ENCODE results near the gene AHCY.
"Not testable (repeated sequence)": the region's sequence is repeated elsewhere in the genome, so short reads cannot be mapped to it uniquely, and the experiment has no call there.

AHCY gene

DNA sequence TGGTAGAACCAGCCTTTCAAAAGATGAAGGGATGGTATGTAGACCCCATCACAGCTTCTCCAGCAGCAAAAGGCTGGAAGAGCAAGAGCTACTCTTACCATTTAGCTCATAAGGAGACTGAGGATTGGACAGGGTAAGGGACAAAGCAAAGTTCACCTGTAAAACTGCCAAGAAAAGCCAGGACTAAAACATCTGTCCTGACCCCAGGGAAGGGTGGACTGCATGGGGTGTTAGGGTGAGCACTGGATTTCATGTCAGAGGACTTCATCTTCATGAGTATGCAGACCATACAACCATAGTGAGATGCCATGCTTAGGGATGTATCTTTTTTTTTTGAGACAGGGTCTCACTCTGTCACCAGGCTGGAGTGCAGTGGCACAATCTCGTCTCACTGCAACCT is 19.3 kb downstream of the AHCY start:
- Histone ChIP-seq H3K27me3 (no peaks in the 10 kb centered on the region), H3K4me1 (peaks cover 17% of the 10 kb centered on the region), H3K36me3 (peaks cover 96% of the 10 kb centered on the region), H4K20me1 (no peaks in the 10 kb centered on the region), H3K27ac (no peak overlapping the region), H3K9ac (no peak overlapping the region), H3K9me3 (no peaks in the 10 kb centered on the region), H3K4me3 (no peak overlapping the region), H3K4me2 (no peak overlapping the region)
- no peak for TF ChIP-seq Cebpa-rat (IDR thresholded peaks at IDR 0.05)

DNA sequence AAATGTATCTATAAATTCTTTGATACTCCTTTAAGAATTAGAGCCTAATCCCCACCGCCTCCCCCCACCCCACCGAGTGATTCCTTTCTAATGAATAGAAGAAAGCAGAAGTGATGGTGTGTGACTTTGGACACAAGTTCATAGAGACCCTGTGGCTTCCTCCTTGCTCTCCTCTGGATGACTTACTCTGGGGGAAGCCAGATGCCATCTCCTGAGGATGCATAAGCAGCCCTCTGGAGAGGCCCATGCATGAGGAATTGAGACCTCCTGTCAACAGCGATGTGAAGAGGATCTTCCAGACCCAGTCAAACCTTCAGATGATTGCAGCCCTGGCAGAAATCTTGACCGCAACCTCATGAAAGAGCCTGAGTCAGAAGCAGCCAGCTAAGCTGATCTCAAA is 21.1 kb downstream of the AHCY start:
- H3K4me2 ChIP-seq: no peak overlapping the region
- no peaks in the 10 kb centered on the region for H3K9me3 ChIP-seq
- H3K9ac ChIP-seq: no peak overlapping the region
- H3K4me3 ChIP-seq: no peak overlapping the region
- H3K4me1 ChIP-seq: peaks cover 17% of the 10 kb centered on the region
- H3K27ac ChIP-seq: no peak overlapping the region
- H3K27me3 ChIP-seq: no peaks in the 10 kb centered on the region
- no peak for TF ChIP-seq Cebpa-rat (IDR thresholded peaks at IDR 0.05)
- no peaks in the 10 kb centered on the region for H4K20me1 ChIP-seq
- peaks cover 97% of the 10 kb centered on the region for H3K36me3 ChIP-seq

DNA sequence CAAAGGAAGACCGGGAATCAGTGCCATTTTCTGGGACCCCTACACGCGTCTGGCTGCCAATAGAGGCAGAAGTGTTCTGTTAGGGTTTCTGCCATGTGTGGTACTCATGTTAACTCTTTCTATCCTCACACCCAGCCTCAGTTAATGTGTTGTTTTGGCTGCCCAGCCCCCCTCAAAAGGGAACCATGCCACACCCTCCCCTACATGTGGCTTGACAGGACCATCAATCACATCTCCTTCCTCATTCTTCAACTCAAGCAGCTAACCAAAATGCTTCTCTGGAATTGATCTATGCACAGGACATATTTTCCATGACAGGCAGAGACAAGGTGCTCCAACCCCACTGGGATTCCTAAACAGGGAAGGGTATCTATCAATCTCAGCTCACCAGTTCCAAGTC is 22.0 kb downstream of the AHCY start:
- H3K36me3 ChIP-seq: peaks cover 97% of the 10 kb centered on the region
- no peak for TF ChIP-seq Cebpa-rat (IDR thresholded peaks at IDR 0.05)

DNA sequence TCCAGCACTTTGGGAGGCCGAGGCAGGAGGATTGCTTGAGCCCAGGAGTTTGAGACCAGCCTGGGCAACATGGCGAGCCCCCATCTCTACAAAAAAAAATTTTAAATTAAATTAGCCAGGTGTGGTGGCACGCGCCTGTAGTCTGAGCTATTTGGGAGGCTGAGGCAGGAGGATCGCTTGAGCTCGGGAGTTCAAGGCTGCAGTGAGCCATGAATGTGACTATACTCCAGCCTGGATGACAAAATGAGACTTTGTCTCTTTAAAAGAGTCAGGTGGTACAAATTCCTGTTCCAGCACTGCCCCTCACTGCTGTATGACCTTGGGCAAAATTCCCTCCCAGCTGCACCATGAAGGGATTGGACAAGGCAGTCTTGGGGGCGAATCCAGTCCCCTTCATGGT is 28.5 kb downstream of the AHCY start:
- TF ChIP-seq Cebpa-rat (IDR thresholded peaks at IDR 0.05): no peak
- peaks cover 82% of the 10 kb centered on the region for H3K36me3 ChIP-seq
- no peak overlapping the region for H3K4me3 ChIP-seq

More for the DNA sequence above, 22.0 kb downstream of the AHCY start:
- Histone ChIP-seq H3K9ac (no peak overlapping the region), H3K4me1 (peaks cover 17% of the 10 kb centered on the region), H3K4me3 (no peak overlapping the region), H3K9me3 (no peaks in the 10 kb centered on the region), H3K4me2 (no peak overlapping the region), H3K27me3 (no peaks in the 10 kb centered on the region), H3K27ac (no peak overlapping the region), H4K20me1 (no peaks in the 10 kb centered on the region)

DNA sequence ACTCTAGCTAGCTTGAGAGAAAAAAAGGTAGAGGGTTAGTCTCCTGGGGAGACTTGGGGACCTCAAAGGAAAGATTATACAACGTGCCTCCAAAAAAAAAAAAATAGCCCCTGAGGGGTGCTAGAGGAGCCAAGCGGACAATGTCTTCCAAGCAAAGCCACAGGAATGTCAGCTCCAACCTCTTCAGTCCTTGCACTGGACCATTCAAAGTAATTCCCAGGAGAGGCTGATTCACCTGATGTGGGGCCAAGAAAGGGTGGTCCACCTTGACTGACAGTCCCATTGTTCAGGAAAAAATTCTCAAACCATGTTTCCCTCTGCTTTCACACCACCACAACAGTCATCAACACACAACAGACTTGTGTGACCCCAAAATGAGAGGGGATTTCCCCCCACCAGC is 31.2 kb downstream of the AHCY start:
- H4K20me1 ChIP-seq: peaks cover 27% of the 10 kb centered on the region; the same call in 1 of the 2 replicates
- peaks cover 29% of the 10 kb centered on the region for H3K27me3 ChIP-seq
- no peak overlapping the region for H3K4me3 ChIP-seq
- H3K36me3 ChIP-seq: peaks cover 57% of the 10 kb centered on the region
- no peak overlapping the region for H3K27ac ChIP-seq
- H3K9me3 ChIP-seq: no peaks in the 10 kb centered on the region
- no peak overlapping the region for H3K9ac ChIP-seq
- H3K4me1 ChIP-seq: peaks cover 13% of the 10 kb centered on the region
- H3K4me2 ChIP-seq: no peak overlapping the region
- TF ChIP-seq Cebpa-rat (IDR thresholded peaks at IDR 0.05): no peak

More for the DNA sequence above, 28.5 kb downstream of the AHCY start:
- Histone ChIP-seq H3K4me2 (no peak overlapping the region), H3K9ac (no peak overlapping the region), H3K9me3 (no peaks in the 10 kb centered on the region), H3K4me1 (peaks cover 1% of the 10 kb centered on the region), H4K20me1 (peaks cover 11% of the 10 kb centered on the region; the same call in 1 of the 2 replicates), H3K27ac (no peak overlapping the region), H3K27me3 (peaks cover 15% of the 10 kb centered on the region; the same call in 1 of the 2 replicates)

DNA sequence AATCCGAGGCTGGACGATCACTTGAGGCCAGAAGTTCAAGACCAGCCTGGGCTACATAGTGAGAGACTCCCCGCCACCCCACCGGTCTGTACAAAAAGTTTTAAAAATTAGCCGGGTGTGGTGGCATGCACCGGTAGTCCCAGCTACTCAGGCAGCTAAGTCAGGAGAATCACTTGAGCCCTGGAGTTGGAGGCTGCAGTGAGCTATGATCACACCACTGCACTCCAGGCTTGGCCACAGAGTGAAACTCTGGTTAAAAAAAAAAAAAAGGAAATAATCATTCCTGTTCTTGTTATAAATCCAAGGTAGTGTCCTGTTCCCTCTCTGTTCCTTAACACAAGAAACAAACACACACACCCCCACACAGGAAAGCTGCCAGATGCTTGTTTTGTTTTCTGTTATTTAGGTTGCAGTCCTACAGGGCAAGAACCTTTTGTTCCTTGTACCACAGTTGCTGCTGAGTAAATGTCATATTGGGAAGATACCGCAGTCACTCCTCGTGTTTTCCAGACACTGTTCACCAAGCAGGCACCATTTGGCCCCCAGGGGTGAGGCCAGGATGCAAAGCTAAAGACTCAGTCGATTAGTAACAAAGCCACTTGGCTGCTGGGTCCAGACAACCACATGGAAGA is 33.0 kb downstream of the AHCY start:
- H3K9ac ChIP-seq: no peak overlapping the region
- no peak overlapping the region for H3K27ac ChIP-seq
- no peaks in the 10 kb centered on the region for H3K9me3 ChIP-seq
- H3K27me3 ChIP-seq: peaks cover 29% of the 10 kb centered on the region
- peaks cover 39% of the 10 kb centered on the region for H3K36me3 ChIP-seq
- H3K4me2 ChIP-seq: 0 out of 2 replicates have a peak overlapping the region, but pooled peaks have one; percentile 84
- H3K4me1 ChIP-seq: peaks cover 13% of the 10 kb centered on the region
- no peak overlapping the region for H3K4me3 ChIP-seq
- peaks cover 27% of the 10 kb centered on the region; the same call in 1 of the 2 replicates for H4K20me1 ChIP-seq
- TF ChIP-seq Cebpa-rat (IDR thresholded peaks at IDR 0.05): no peak

DNA sequence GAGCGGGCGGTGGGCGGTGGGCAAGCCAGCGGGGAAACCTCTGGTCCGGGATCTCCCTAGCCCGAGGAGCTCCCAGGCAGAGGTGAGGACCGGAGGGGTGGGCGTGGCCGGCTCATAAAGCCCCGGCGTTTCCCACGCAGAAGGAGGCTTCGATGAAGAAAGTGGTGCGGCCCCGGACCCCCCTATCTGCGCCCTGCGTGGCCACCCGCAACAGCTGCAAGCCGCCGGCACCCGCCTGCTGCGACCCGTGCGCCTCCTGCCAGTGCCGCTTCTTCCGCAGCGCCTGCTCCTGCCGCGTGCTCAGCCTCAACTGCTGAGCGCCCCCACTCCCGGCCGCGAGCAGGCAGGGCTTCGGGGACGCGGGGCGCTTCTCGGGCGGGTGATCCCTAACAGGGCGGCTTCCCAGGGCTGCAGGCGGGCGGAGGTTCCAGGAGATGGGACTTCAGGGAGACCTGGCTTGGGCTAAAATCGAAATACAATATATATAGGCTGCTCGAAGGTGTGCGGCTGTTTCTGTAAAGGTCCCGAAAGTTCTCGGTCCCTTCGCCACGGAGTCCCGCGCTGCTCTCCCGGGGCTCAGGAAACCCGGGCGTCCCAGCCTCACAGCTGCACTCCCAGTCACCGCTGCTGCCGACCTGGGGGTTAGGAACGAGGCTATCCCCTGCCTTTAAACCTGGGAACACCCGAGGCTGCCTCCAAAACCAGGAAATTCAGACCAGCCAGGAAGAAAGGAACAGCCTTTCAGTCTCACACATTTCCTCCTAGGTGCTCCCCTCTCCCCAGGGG is 34.1 kb downstream of the AHCY start:
- no peaks in the 10 kb centered on the region for H3K9me3 ChIP-seq
- H3K27me3 ChIP-seq: peaks cover 29% of the 10 kb centered on the region
- H3K4me3 ChIP-seq: peak overlapping the region; percentile 60
- H4K20me1 ChIP-seq: peaks cover 27% of the 10 kb centered on the region; the same call in 1 of the 2 replicates
- H3K36me3 ChIP-seq: peaks cover 28% of the 10 kb centered on the region
- TF ChIP-seq Cebpa-rat (IDR thresholded peaks at IDR 0.05): no peak
- H3K4me1 ChIP-seq: peaks cover 13% of the 10 kb centered on the region
- peak overlapping the region; percentile 48 for H3K9ac ChIP-seq
- H3K27ac ChIP-seq: no peak overlapping the region
- H3K4me2 ChIP-seq: peak overlapping the region; percentile 84

DNA sequence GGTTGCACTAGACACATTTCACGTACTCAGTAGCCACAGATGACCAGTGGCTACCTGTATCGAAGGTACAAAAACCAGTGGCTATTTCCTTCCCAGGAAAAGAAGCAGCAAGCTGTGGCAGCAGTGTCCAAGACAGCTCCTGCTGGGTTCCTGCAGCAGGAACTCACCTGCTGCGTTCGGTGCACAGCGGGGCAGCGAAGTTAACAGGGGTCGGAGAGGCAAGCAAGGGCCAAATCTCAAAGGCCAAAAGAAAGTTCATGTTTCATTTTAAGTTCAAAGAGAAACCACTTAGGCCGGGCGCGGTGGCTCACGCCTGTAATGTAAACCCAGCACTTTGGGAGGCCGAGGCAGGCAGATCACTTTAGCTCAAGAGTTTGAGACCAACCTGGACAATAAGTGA is 35.0 kb downstream of the AHCY start:
- no peak for TF ChIP-seq Cebpa-rat (IDR thresholded peaks at IDR 0.05)
- Histone ChIP-seq H4K20me1 (peaks cover 27% of the 10 kb centered on the region; the same call in 1 of the 2 replicates), H3K27ac (no peak overlapping the region), H3K9ac (no peak overlapping the region), H3K9me3 (no peaks in the 10 kb centered on the region), H3K4me2 (no peak overlapping the region), H3K36me3 (peaks cover 19% of the 10 kb centered on the region), H3K4me1 (peaks cover 13% of the 10 kb centered on the region), H3K27me3 (peaks cover 29% of the 10 kb centered on the region), H3K4me3 (no peak overlapping the region)

DNA sequence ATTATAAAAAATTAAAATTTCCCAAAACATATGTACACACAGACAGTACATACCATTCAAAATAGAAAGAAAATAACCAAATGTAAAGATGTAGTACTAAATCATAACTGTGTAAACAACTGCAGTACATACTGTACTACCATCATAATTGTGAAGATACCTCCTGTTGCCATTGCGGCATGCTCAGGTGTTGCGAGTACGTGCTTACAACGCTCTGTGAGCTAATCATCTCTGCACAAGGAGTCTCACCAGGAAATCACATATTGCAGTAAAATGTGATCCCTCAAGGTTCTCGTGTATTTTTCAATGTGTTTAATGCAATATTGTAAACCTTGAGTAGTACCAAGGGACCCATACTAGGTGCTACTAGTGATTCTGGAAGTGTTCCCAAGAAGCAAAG is 39.0 kb downstream of the AHCY start:
- TF ChIP-seq Cebpa-rat (IDR thresholded peaks at IDR 0.05): no peak
- Histone ChIP-seq H3K4me3 (no peak overlapping the region), H3K4me1 (peaks cover 12% of the 10 kb centered on the region), H3K36me3 (no peaks in the 10 kb centered on the region), H3K27me3 (peaks cover 9% of the 10 kb centered on the region), H3K27ac (no peak overlapping the region), H4K20me1 (0 out of 2 replicates have a peak, but pooled peaks cover 11% of the 10 kb centered on the region), H3K9ac (no peak overlapping the region), H3K4me2 (no peak overlapping the region), H3K9me3 (no peaks in the 10 kb centered on the region)

DNA sequence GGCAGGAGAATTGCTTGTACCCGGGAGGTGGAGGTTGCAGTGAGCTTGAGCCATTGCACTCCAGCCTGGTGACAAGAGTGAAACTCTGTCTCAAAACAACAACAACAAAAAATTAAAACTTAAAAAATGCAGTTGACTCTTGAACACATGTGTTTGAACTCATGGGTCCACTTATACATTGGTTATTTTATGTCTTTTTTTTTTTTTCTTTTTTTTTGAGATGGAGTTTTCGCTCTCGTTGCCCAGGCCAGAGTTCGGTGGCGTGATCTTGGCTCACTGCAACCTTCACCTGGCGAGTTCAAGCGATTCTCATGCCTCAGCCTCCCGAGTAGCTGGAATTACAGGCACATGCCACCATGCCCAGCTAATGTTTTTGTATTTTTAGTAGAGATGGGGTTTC is 39.7 kb downstream of the AHCY start:
- not testable (repeated sequence) for H3K4me2 ChIP-seq, H3K27ac ChIP-seq, H3K27me3 ChIP-seq, H3K4me1 ChIP-seq, H3K36me3 ChIP-seq, H3K4me3 ChIP-seq, H3K9ac ChIP-seq, H4K20me1 ChIP-seq, H3K9me3 ChIP-seq
